Right lobe of liver (tissue), 6 donors: ENCODE measurements around the gene ANKRD11. TPM values are rescaled to one million over a fixed set of nuclear protein-coding genes. Genes with fewer than 3 reads are reported as not detected.
"Not testable (repeated sequence)": the region's sequence is repeated elsewhere in the genome, so short reads cannot be mapped to it uniquely, and the experiment has no call there.

Experiments used
- ATAC-seq, 4 donors: fragments of 200-7000 bp; cut with Tn5 transposase; one replicate each; pipeline ENCODE4 v1.9.1; 2020; ENCODE audit warnings: mild to moderate bottlenecking in 4 of 4, moderate library complexity in 4 of 4
- DNase-seq, 3 donors: peaks; one replicate each; pipeline ENCODE4 v3.0.0-alpha.2; 2020
- H3K27ac ChIP-seq, 3 donors: fragments of 200-600 bp; one replicate each; pipeline ENCODE4 v1.8.0; 2022
- H3K27me3 ChIP-seq, 2 donors: fragments of 200-600 bp; one replicate each; pipeline ENCODE4 v1.8.0; 2022
- H3K36me3 ChIP-seq, 4 donors: fragments of 200-600 bp; sonication (generic) in 1 of 4; one replicate each; pipeline versions ENCODE4 v1.5.1 to v1.8.0; 2017 to 2022; ENCODE audit warnings: control low read depth in 1 of 4
- H3K4me1 ChIP-seq, 4 donors: fragments of 200-600 bp; sonication (generic) in 1 of 4; one replicate each; pipeline versions ENCODE4 v1.5.1 to v1.8.0; 2017 to 2022; ENCODE audit warnings: control low read depth in 1 of 4
- H3K4me3 ChIP-seq, 3 donors: fragments of 200-600 bp; one replicate each; pipeline ENCODE4 v1.8.0; 2022
- H3K9me3 ChIP-seq, 4 donors: fragments of 200-600 bp; sonication (generic) in 1 of 4; one replicate each; pipeline versions ENCODE4 v1.5.1 to v1.8.0; 2017 to 2022; ENCODE audit warnings: control low read depth in 1 of 4
- CTCF ChIP-seq, 4 donors: fragments of 200-600 bp in 3 of 4; fragments of 450-650 bp in 1 of 4; IDR thresholded peaks; one replicate each; pipeline versions ENCODE4 v1.5.1 to v1.8.0; 2016 to 2022; ENCODE audit warnings: antibody characterized with exemption in 4 of 4, mild to moderate bottlenecking in 2 of 4
- POLR2A ChIP-seq: fragments of 450-650 bp; IDR thresholded peaks from one replicate; pipeline ENCODE4 v1.6.1; 2017; ENCODE audit warnings: antibody characterized with exemption, mild to moderate bottlenecking
- WGBS: methylation state at CpG from one replicate; pipeline ENCODE4 v1.1.6; 2018; ENCODE audit warnings: low coverage, low lambda C conversion rate; ENCODE audit not compliant: insufficient coverage; ENCODE audit errors: missing lambda C conversion rate; 5-methylcytosine and 5-hydroxymethylcytosine counted together
- intact Hi-C, 2 donors: fragments of 100-400 bp; cut with DNase I; formaldehyde crosslinking; loops; one replicate each; pipeline versions ENCODE4 v1.11.2 to v1.14.1; 2022
- total RNA-seq, 6 experiments: library from RNA; depleted of rRNA in 2 of 6; stranded (reverse); fragments of >200 nt in 2 of 6; fragmentation: NEBNext Ultra II Directional in 3 of 6; extraction: Animal tissue kit (Norgen Biotek cat#: 25700) in 3 of 6; gene quantifications; one replicate each; pipeline versions ENCODE4 v1.1.0 to v1.2.4, GENCODE V29; 2016 to 2023
- donor health status: DM: no; HTN: yes; CAD: no.
- donor health status: DM: no; HTN: no; CAD: no.
- donor health status: DM: no; HTN: no; CAD: no.
- donor health status: DM: no; HTN: yes; CAD: no.
- donor health status: DM: no; HTN: yes; CAD: no.

ANKRD11 gene
- total RNA-seq, 6 experiments from 2014 or later = 26.2 to 65.8 (median 41.6) TPM

GRCh38 chr16:89437991-89438390, 52.4 kb downstream of the ANKRD11 start:
- no peak for TF ChIP-seq POLR2A
- TF ChIP-seq CTCF (IDR thresholded peaks at IDR 0.05) = no peak
- H3K9me3 ChIP-seq = no peaks in the 10 kb centered on the region
- no peak overlapping the region for H3K27ac ChIP-seq
- intact Hi-C loops = loop anchor here in 1 of 2 donors (10.0 kb wide), 1 partner anchor 47 kb away; no protein-coding TSS in a partner anchor
- no peak overlapping the region for H3K4me3 ChIP-seq
- H3K36me3 ChIP-seq = no peaks in the 10 kb centered on the region
- DNase-seq (no peak), ATAC-seq (no peak)
- H3K27me3 ChIP-seq = no peaks in the 10 kb centered on the region
- 98% methylated on average over 8 of the region's 8 CpGs for WGBS
- peaks cover 0 to 16% (median 5%) of the 10 kb centered on the region in 4 donors for H3K4me1 ChIP-seq

GRCh38 chr16:89437251-89437987, 52.9 kb downstream of the ANKRD11 start:
- Histone ChIP-seq H3K9me3 (no peaks in the 10 kb centered on the region), H3K4me3 (no peak overlapping the region), H3K36me3 (no peaks in the 10 kb centered on the region), H3K27ac (no peak overlapping the region), H3K4me1 (peaks cover 0 to 12% (median 2%) of the 10 kb centered on the region in 4 donors), H3K27me3 (no peaks in the 10 kb centered on the region)
- WGBS = 87% methylated on average over 6 of the region's 8 CpGs
- TF ChIP-seq CTCF (IDR thresholded peaks at IDR 0.05) (no peak), POLR2A (no peak)
- no peak for DNase-seq
- intact Hi-C loops = loop anchor here in 1 of 2 donors (10.0 kb wide), 1 partner anchor 47 kb away; no protein-coding TSS in a partner anchor
- no peak for ATAC-seq

- Histone ChIP-seq H3K36me3 (no peaks in the 10 kb centered on the region), H3K4me3 (no peak overlapping the region), H3K4me1 (peaks cover 0 to 12% (median 2%) of the 10 kb centered on the region in 4 donors), H3K27me3 (no peaks in the 10 kb centered on the region), H3K9me3 (no peaks in the 10 kb centered on the region), H3K27ac (no peak overlapping the region)
- WGBS = 68% methylated on average over 10 of the region's 10 CpGs
- intact Hi-C loops = loop anchor here in 1 of 2 donors (10.0 kb wide), 1 partner anchor 48 kb away; no protein-coding TSS in a partner anchor
- ATAC-seq = no peak
- TF ChIP-seq POLR2A (no peak), CTCF (IDR thresholded peaks at IDR 0.05) (no peak)
- no peak for DNase-seq
Observed at GRCh38 chr16:89436366-89436765, 54.0 kb downstream of the ANKRD11 start.

GRCh38 chr16:89435059-89435458, 55.3 kb downstream of the ANKRD11 start:
- not testable (repeated sequence) for DNase-seq, ATAC-seq, H3K27ac ChIP-seq, H3K9me3 ChIP-seq, H3K4me3 ChIP-seq, H3K27me3 ChIP-seq, H3K36me3 ChIP-seq
- H3K4me1 ChIP-seq = peaks cover 0 to 22% (median 7%) of the 10 kb centered on the region in 4 donors
- 93% methylated on average over 2 of the region's 5 CpGs for WGBS
- intact Hi-C loops = loop anchor here in 1 of 2 donors (10.0 kb wide), 1 partner anchor 50 kb away; no protein-coding TSS in a partner anchor

GRCh38 chr16:89434490-89434889, 55.9 kb downstream of the ANKRD11 start:
- Histone ChIP-seq H3K4me1 (peaks cover 0 to 22% (median 7%) of the 10 kb centered on the region in 4 donors), H3K27ac (no peak overlapping the region), H3K36me3 (no peaks in the 10 kb centered on the region), H3K4me3 (no peak overlapping the region), H3K9me3 (no peaks in the 10 kb centered on the region), H3K27me3 (no peaks in the 10 kb centered on the region)
- no peak for TF ChIP-seq CTCF (IDR thresholded peaks at IDR 0.05)
- DNase-seq = no peak
- intact Hi-C loops = loop anchor here in 1 of 2 donors (10.0 kb wide), 1 partner anchor 50 kb away; no protein-coding TSS in a partner anchor
- 93% methylated on average over 3 of the region's 8 CpGs for WGBS
- no peak for ATAC-seq

GRCh38 chr16:89433363-89433984, 56.9 kb downstream of the ANKRD11 start:
- not testable (repeated sequence) for H3K36me3 ChIP-seq, ATAC-seq, H3K9me3 ChIP-seq, H3K4me3 ChIP-seq, H3K27ac ChIP-seq, H3K27me3 ChIP-seq, DNase-seq
- 83% methylated on average over 16 of the region's 22 CpGs for WGBS
- H3K4me1 ChIP-seq = peaks cover 0 to 22% (median 7%) of the 10 kb centered on the region in 4 donors
- intact Hi-C loops = loop anchor here in 1 of 2 donors (10.0 kb wide), 1 partner anchor 51 kb away; no protein-coding TSS in a partner anchor
